VCaP (cell line): ENCODE measurements around the gene STS.

Experiments used
- H3K27ac ChIP-seq: fragments of 450-650 bp; 2 replicates; pipeline ENCODE4 v1.5.1; 2017
- TF ChIP-seq, protein P1 (sequence below): fragments of 450-650 bp; conservative IDR thresholded peaks from 2 replicates; pipeline ENCODE4 v1.5.1; 2017; ENCODE audit warnings: mild to moderate bottlenecking, moderate library complexity

STS gene

DNA sequence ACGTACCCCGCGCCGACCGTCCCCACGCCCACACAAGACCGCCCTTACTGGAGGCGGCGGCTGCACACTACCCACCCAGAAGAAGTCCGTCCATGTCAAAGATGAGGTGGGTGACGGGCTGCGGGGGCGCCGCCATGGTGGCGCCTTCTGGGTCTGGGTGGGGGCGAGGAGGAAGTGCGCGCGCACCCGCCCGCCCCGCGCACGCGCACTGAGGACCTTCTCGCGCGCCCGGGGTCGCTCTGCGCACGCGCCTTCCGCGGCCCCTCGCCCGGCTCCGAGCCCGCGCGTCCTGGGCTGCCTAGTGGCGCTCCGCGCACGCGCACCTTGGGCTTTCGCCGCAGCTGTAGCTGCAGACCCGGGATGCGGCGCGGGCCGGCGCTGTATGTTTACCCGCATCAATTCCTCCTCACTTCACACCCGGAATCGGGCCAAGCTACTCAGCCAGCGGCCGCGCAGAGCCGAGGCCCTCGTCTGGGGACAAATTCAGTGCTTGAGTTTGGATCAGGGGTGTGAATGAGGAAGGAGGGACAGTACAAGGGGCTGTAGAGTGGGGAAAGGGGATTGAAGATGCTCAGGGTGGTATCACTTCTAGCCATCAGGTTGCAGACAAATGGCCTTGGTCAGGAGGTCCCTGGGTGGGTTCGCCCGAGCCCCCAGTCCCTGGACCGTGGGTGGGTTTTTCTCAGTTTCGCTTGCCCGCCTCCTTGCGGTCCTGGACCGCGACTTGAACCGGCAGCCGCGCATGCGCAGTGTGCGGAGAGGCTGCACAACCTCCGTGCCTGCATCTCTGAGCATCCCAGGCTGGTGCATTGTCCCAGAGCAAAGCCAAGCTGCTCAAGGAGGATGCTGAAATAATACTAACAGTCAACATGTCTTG, 704 bp downstream of the STS start, which contains the start of gene PUDP:
PUDP (minus strand) TSS at position 176 of the 877 bp plus-strand sequence; CDS start at position 136, 40 bp downstream.
- TF ChIP-seq, protein P1, sequence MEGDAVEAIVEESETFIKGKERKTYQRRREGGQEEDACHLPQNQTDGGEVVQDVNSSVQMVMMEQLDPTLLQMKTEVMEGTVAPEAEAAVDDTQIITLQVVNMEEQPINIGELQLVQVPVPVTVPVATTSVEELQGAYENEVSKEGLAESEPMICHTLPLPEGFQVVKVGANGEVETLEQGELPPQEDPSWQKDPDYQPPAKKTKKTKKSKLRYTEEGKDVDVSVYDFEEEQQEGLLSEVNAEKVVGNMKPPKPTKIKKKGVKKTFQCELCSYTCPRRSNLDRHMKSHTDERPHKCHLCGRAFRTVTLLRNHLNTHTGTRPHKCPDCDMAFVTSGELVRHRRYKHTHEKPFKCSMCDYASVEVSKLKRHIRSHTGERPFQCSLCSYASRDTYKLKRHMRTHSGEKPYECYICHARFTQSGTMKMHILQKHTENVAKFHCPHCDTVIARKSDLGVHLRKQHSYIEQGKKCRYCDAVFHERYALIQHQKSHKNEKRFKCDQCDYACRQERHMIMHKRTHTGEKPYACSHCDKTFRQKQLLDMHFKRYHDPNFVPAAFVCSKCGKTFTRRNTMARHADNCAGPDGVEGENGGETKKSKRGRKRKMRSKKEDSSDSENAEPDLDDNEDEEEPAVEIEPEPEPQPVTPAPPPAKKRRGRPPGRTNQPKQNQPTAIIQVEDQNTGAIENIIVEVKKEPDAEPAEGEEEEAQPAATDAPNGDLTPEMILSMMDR, result peak; percentile 37
- peak within 1 kb of the TSS; percentile 87 for H3K27ac ChIP-seq

- TF ChIP-seq, protein P1, result no peak
- no peak overlapping the region for H3K27ac ChIP-seq
Measured at GRCh38 chrX:7149411-7149810, 1.9 kb downstream of the STS start.

DNA sequence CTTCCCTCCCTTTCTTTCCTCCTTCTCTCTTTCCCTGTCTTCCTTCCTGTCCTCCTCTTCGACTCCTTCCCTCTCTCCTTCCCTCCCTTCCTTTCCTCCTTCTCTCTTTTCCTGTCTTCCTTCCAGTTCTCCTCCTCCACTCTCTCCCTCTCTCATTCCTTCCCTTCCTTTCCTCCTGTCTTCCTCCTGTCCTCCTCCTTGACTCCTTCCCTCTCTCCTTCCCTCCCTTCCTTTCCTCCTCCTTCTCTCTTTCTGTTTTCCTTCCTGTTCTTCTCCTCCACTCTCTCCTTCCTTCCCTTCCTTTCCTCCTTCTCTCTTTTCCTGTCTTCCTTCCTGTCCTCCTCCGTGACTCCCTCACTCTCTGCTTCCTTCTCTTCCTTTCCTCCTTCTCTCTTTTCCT, 5.7 kb downstream of the STS start:
- TF ChIP-seq, protein P1, result no peak
- H3K27ac ChIP-seq, result no peak overlapping the region

DNA sequence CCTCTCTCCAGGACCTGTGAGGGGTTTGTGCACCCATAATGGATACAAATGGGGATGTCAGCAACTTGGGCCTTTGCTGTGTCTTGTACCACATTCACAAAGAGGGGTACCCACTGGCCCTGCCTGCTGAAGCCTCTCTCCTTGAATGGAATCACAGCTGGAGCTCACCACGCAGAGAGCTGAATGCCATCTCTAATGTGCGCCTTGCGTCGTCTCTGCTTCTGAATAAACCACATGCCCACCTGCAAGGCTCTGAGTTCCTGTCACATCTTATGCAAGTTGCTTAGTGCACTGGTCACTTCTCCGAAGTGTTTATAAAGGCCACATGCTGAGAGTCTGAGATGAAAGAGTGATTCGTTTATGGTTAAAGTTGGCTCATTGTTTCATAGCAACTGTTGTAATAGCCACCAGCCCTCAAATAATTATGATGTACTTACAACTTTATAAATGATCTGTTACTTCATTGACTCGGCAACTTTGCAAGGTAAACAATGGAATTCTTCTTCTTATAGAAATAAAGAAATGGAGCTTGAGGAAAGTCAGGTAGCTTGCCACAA, 6.6 kb downstream of the STS start:
- TF ChIP-seq, protein P1, result no peak

DNA sequence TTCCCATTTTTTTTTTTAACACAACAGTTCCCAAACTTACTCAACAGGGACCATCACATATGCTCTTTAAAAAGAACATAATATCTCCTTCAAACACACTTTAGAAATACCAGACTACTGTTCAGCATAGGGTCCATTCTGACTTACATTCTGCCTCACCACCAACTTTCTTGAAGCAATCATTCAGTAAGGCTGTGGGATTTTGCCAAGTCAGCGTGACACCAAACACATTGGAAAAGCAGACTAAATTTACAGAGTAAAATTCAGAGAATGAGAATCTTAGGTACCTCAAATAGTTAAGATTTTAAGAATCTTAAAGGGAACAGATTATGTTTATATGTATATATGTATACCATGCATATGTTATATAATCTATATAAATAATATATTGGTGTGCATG, 7.7 kb downstream of the STS start:
- TF ChIP-seq, protein P1, result no peak
- no peak overlapping the region for H3K27ac ChIP-seq

More for the DNA sequence above, 6.6 kb downstream of the STS start:
- H3K27ac ChIP-seq, result no peak overlapping the region

- TF ChIP-seq, protein P1, result no peak
Measured at GRCh38 chrX:7156879-7157278, 9.4 kb downstream of the STS start.

DNA sequence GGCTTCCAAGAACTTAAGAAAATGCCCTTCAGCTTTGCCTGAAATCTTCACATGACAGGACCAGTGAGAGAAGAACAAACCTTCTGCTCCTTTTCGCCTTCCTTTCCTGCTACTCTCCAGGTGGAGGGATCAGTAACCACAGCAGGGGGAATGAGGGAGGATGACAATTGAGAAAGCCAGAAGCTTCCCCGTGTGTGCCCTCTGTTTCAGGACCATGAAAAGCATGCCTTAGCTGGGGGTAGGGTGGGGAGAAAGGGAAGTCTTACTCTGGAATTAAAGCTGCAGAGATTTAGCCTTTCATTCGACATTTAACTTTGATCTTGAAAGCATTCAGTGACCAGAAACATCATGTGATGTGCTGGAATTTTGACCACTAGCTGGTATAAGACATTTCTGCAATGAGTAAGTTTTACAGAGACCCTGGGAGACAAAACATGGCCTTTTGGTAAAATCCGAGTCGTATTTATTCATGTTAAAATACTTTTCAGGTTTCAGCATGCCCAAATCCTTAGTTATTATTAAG, 11.0 kb downstream of the STS start:
- no peak overlapping the region for H3K27ac ChIP-seq
- TF ChIP-seq, protein P1, result no peak

More at GRCh38 chrX:7156879-7157278, 9.4 kb downstream of the STS start:
- no peak overlapping the region for H3K27ac ChIP-seq
